NT2/D1 (cell line): ENCODE measurements around the gene LRRC26.

Source experiments
- SUZ12 ChIP-seq: IDR thresholded peaks from 2 replicates; pipeline ENCODE4 v1.6.1; 2011; ENCODE audit not compliant: insufficient read length, insufficient read depth; ENCODE audit errors: extremely low read depth
- YY1 ChIP-seq: IDR thresholded peaks from 2 replicates; pipeline ENCODE4 v1.6.1; 2011; ENCODE audit not compliant: insufficient read length, insufficient read depth

- TF ChIP-seq YY1 = no peak
- no peak for TF ChIP-seq SUZ12
Observed at GRCh38 chr9:137206602-137207001, 36.8 kb upstream of the LRRC26 start.
